GM23248 (cell line): Measurements from ENCODE around the gene ANKRD55.
"Not testable (repeated sequence)": the region's sequence is repeated elsewhere in the genome, so short reads cannot be mapped to it uniquely, and the experiment has no call there.

ENCODE experiments used
- EZH2 ChIP-seq: fragments of 200-600 bp; sonication (generic); IDR thresholded peaks from 2 replicates; pipeline ENCODE4 v1.6.1; 2018; ENCODE audit warnings: antibody characterized with exemption, mild to moderate bottlenecking; ENCODE audit not compliant: insufficient read depth, poor library complexity, severe bottlenecking
- EZH2phosphoT487 ChIP-seq: fragments of 200-600 bp; sonication (generic); IDR thresholded peaks from 2 replicates; pipeline ENCODE4 v1.6.1; 2018; ENCODE audit warnings: antibody characterized with exemption, moderate library complexity, mild to moderate bottlenecking, low read depth; ENCODE audit not compliant: insufficient read depth

DNA sequence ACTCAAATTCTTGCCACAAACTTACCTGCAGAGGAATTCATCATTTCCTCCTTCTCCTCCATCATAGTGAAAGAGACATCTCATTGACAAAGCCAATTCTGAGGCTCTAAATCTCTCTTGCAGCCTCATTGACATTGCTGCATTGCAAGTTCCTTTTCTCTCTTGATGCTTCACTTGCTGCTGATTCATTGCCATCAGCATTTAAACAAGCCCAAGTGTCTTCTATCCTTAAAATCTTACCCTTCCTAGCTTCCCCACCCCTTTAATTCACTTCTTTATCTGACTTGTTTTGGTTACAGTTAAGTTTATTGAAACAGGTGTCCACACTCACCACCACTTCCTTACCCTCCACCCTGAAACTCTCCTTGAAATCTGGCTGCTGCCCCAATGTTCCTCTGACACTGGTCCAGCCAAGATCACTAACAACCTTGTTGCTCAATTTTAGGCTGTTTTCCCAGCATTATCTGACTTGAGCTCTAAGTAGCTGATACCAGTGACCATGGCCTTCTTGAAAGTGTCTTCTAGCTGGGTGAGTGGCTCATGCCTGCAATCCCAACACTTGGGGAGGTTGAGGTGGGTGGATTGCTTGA lies 152.0 kb downstream of the ANKRD55 start:
- not testable (repeated sequence) for TF ChIP-seq EZH2, EZH2phosphoT487
